Neural crest cell (in vitro differentiated cells): ENCODE data around the gene PTCD3. TPM values are rescaled to one million over a fixed set of nuclear protein-coding genes. Genes with fewer than 3 reads are reported as not detected.

ENCODE experiments used
- DNase-seq: peaks from one replicate; pipeline ENCODE4 v3.0.0; 2021; ENCODE audit warnings: low read depth, mixed read lengths, low spot score
- H3K27ac Mint-ChIP-seq: one replicate; pipeline ENCODE4 v1.8.0; 2021; ENCODE audit warnings: mild to moderate bottlenecking, mixed read lengths; ENCODE audit not compliant: unreplicated experiment
- H3K27me3 Mint-ChIP-seq: 2 replicates; pipeline ENCODE4 v1.8.0; 2021; ENCODE audit warnings: low read depth, mild to moderate bottlenecking, mixed read lengths
- H3K36me3 Mint-ChIP-seq: 2 replicates; pipeline ENCODE4 v1.8.0; 2021; ENCODE audit warnings: low read depth, mild to moderate bottlenecking, mixed read lengths
- H3K4me1 Mint-ChIP-seq: 2 replicates; pipeline ENCODE4 v1.8.0; 2021; ENCODE audit warnings: mixed read lengths
- H3K4me3 Mint-ChIP-seq: one replicate; pipeline ENCODE4 v1.8.0; 2021; ENCODE audit warnings: mild to moderate bottlenecking, mixed read lengths
- H3K9me3 Mint-ChIP-seq: 2 replicates; pipeline ENCODE4 v1.8.0; 2021; ENCODE audit warnings: mixed read lengths
- CTCF ChIP-seq: fragments of 200-600 bp; sonication (generic); conservative IDR thresholded peaks from 2 replicates; pipeline ENCODE4 v1.5.0; 2021; ENCODE audit warnings: antibody characterized with exemption, mild to moderate bottlenecking
- total RNA-seq: library from RNA; stranded (reverse); gene quantifications from 2 replicates; pipeline ENCODE4 v1.2.1, GENCODE V29; 2021

Gene PTCD3
- total RNA-seq, 1 donor from 2014 or later, result 147 TPM

GRCh38 chr2:86147793-86148192 lies 41.8 kb downstream of the PTCD3 start:
- DNase-seq, result no peak
- peaks cover 21% of the 10 kb centered on the region for H3K36me3 Mint-ChIP-seq
- H3K27me3 Mint-ChIP-seq, result no peaks in the 10 kb centered on the region
- no peaks in the 10 kb centered on the region for H3K9me3 Mint-ChIP-seq
- TF ChIP-seq CTCF, result no peak
- H3K4me3 Mint-ChIP-seq, result no peak overlapping the region
- no peak overlapping the region for H3K27ac Mint-ChIP-seq
- no peaks in the 10 kb centered on the region for H3K4me1 Mint-ChIP-seq

GRCh38 chr2:86150502-86150901 lies 44.5 kb downstream of the PTCD3 start:
- H3K4me3 Mint-ChIP-seq, result no peak overlapping the region
- H3K27ac Mint-ChIP-seq, result no peak overlapping the region
- no peaks in the 10 kb centered on the region for H3K9me3 Mint-ChIP-seq

GRCh38 chr2:86157009-86157556 lies 51.0 kb downstream of the PTCD3 start:
- Mint-ChIP-seq H3K36me3 (peaks cover 7% of the 10 kb centered on the region), H3K27me3 (no peaks in the 10 kb centered on the region), H3K4me3 (no peak overlapping the region), H3K9me3 (no peaks in the 10 kb centered on the region), H3K4me1 (no peaks in the 10 kb centered on the region), H3K27ac (no peak overlapping the region)
- no peak for TF ChIP-seq CTCF
- no peak for DNase-seq

More at GRCh38 chr2:86150502-86150901, 44.5 kb downstream of the PTCD3 start:
- H3K4me1 Mint-ChIP-seq, result no peaks in the 10 kb centered on the region
- H3K27me3 Mint-ChIP-seq, result no peaks in the 10 kb centered on the region
- no peak for TF ChIP-seq CTCF
- no peak for DNase-seq
- peaks cover 21% of the 10 kb centered on the region for H3K36me3 Mint-ChIP-seq

GRCh38 chr2:86158286-86158685 lies 52.3 kb downstream of the PTCD3 start:
- peaks cover 6% of the 10 kb centered on the region for H3K36me3 Mint-ChIP-seq
- H3K27ac Mint-ChIP-seq, result no peak overlapping the region
- no peaks in the 10 kb centered on the region for H3K4me1 Mint-ChIP-seq
- no peaks in the 10 kb centered on the region for H3K27me3 Mint-ChIP-seq
- no peak overlapping the region for H3K4me3 Mint-ChIP-seq
- DNase-seq, result no peak
- no peaks in the 10 kb centered on the region for H3K9me3 Mint-ChIP-seq
- TF ChIP-seq CTCF, result no peak

GRCh38 chr2:86160156-86160952 lies 54.3 kb downstream of the PTCD3 start:
- Mint-ChIP-seq H3K27me3 (no peaks in the 10 kb centered on the region), H3K27ac (no peak overlapping the region), H3K4me1 (no peaks in the 10 kb centered on the region), H3K9me3 (no peaks in the 10 kb centered on the region), H3K36me3 (peaks cover 4% of the 10 kb centered on the region), H3K4me3 (no peak overlapping the region)
- no peak for TF ChIP-seq CTCF
- DNase-seq, result no peak
